ENCODE results near the gene GNAQ. TPM values are rescaled to one million over a fixed set of nuclear protein-coding genes. Genes with fewer than 3 reads are reported as not detected.

GNAQ gene
- polyA plus RNA-seq, 1 of the 3 experiments (the other 2 are of a cell fraction) = 20.9 TPM

DNA sequence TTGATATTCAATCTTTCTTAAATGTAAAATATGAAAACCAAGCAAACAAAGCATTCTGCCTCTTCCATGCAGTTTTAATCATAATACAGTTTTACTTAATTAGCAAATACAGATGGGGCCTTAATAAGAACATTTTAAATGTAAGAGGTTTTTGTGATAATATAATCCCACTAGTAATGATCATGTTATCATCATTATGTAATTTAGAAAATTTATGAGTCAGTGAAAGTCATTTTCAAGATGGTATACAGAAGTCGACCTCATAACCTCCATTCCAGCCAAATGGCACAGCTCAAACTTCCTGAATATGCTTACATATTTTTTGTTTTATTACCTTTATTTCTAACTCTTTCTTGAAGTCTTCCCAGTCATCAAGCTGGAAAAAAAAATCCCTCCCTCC is 281.3 kb downstream of the GNAQ start (continued):
- TF ChIP-seq, protein P1, sequence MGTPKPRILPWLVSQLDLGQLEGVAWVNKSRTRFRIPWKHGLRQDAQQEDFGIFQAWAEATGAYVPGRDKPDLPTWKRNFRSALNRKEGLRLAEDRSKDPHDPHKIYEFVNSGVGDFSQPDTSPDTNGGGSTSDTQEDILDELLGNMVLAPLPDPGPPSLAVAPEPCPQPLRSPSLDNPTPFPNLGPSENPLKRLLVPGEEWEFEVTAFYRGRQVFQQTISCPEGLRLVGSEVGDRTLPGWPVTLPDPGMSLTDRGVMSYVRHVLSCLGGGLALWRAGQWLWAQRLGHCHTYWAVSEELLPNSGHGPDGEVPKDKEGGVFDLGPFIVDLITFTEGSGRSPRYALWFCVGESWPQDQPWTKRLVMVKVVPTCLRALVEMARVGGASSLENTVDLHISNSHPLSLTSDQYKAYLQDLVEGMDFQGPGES (IDR thresholded peaks at IDR 0.05; ENCODE audit: low read depth, low read length) = no peak

GRCh38 chr9:77748214-77748772 is 283.3 kb downstream of the GNAQ start:
- Histone ChIP-seq H3K79me2 (ENCODE audit: insufficient read depth) (peaks cover 26% of the 10 kb centered on the region; the same call in 1 of the 2 replicates), H3K27me3 (ENCODE audit: insufficient read depth) (no peaks in the 10 kb centered on the region), H3K27ac (ENCODE audit: low read depth in 2 of 2, low read length in 1 of 2) (peak overlapping the region in 1 of 2 experiments; percentile 100; a peak in 2 of 4 replicates), H3K4me1 (ENCODE audit: control insufficient read depth in 1 of 2, insufficient read depth in 2 of 2, low read depth in 1 of 2, low read length in 1 of 2) (peaks cover 50 to 63% of the 10 kb centered on the region in 2 experiments; a peak in 3 of 4 replicates), H3K4me3 (ENCODE audit: low read depth in 2 of 2, low read length in 1 of 2) (no peak overlapping the region), H3K9me3 (no peaks in the 10 kb centered on the region), H2AFZ (ENCODE audit: low read depth) (no peak overlapping the region), H4K20me1 (ENCODE audit: insufficient read depth) (no peaks in the 10 kb centered on the region), H3K36me3 (replicated peaks in 1 of 2; ENCODE audit: control insufficient read depth in 1 of 2, insufficient read depth in 2 of 2, low read length in 1 of 2) (peaks cover 3 to 14% of the 10 kb centered on the region in 2 experiments), H3F3A (replicated peaks; ENCODE audit: insufficient read depth) (peaks cover 22% of the 10 kb centered on the region), H3K4me2 (no peak overlapping the region), H3K9ac (no peak overlapping the region), H3K9me2 (no peaks in the 10 kb centered on the region)
- ChIA-PET CTCF (interaction anchor here (1.3 to 8.2 kb wide), 6 partner anchors 129 to 314 kb away, joined by 3 to 109 read pairs (median 4); no protein-coding TSS in a partner anchor), POLR2A (no interaction called here)
- DNase-seq = no peak
- TF ChIP-seq FOXM1 (IDR thresholded peaks at IDR 0.05; ENCODE audit: low read depth) = no peak
- no peak for TF ChIP-seq RXRA (IDR thresholded peaks at IDR 0.05; ENCODE audit: borderline replicate concordance, low read depth)
- TF ChIP-seq, protein P2, sequence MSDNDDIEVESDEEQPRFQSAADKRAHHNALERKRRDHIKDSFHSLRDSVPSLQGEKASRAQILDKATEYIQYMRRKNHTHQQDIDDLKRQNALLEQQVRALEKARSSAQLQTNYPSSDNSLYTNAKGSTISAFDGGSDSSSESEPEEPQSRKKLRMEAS (IDR thresholded peaks at IDR 0.05; ENCODE audit: low read depth) = no peak
- TF ChIP-seq NFIC (IDR thresholded peaks at IDR 0.05; ENCODE audit: borderline replicate concordance) = no peak
- no peak for TF ChIP-seq ELF1 (IDR thresholded peaks at IDR 0.05)
- TF ChIP-seq SIN3A (IDR thresholded peaks at IDR 0.05; ENCODE audit: borderline replicate concordance, low read depth, low read length) = no peak
- no peak for TF ChIP-seq POLR2AphosphoS5 (IDR thresholded peaks at IDR 0.05; ENCODE audit: low read depth, low read length)
- TF ChIP-seq, protein P1 (IDR thresholded peaks at IDR 0.05; ENCODE audit: low read depth, low read length) = no peak
- TF ChIP-seq FOSL2 (IDR thresholded peaks at IDR 0.05; ENCODE audit: borderline replicate concordance, low read depth) = no peak
- no peak for TF ChIP-seq TCF12 (IDR thresholded peaks at IDR 0.05)
- no peak for TF ChIP-seq FOXJ3 (CRISPR knock-in tag; IDR thresholded peaks at IDR 0.05)
- TF ChIP-seq, protein P3, sequence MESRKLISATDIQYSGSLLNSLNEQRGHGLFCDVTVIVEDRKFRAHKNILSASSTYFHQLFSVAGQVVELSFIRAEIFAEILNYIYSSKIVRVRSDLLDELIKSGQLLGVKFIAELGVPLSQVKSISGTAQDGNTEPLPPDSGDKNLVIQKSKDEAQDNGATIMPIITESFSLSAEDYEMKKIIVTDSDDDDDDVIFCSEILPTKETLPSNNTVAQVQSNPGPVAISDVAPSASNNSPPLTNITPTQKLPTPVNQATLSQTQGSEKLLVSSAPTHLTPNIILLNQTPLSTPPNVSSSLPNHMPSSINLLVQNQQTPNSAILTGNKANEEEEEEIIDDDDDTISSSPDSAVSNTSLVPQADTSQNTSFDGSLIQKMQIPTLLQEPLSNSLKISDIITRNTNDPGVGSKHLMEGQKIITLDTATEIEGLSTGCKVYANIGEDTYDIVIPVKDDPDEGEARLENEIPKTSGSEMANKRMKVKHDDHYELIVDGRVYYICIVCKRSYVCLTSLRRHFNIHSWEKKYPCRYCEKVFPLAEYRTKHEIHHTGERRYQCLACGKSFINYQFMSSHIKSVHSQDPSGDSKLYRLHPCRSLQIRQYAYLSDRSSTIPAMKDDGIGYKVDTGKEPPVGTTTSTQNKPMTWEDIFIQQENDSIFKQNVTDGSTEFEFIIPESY (IDR thresholded peaks at IDR 0.05; ENCODE audit: borderline replicate concordance, low read depth) = no peak
- TF ChIP-seq YY1 (IDR thresholded peaks at IDR 0.05; ENCODE audit: low read depth) = no peak
- TF ChIP-seq RAD21 (IDR thresholded peaks at IDR 0.05; ENCODE audit: low read length) = no peak
- TF ChIP-seq RCOR1 (IDR thresholded peaks at IDR 0.05; ENCODE audit: low read length) = no peak
- no peak for TF ChIP-seq GATA2 (CRISPR knock-in tag; IDR thresholded peaks at IDR 0.05)
- no peak for TF ChIP-seq TEAD4 (IDR thresholded peaks at IDR 0.05; ENCODE audit: borderline replicate concordance, insufficient read depth)
- TF ChIP-seq MXI1 (IDR thresholded peaks at IDR 0.05; ENCODE audit: low read depth, low read length) = no peak
- TF ChIP-seq PBX3 (IDR thresholded peaks at IDR 0.05) = no peak

All from SK-N-SH (cell line).